ENCODE measurements around the gene FAM107B.

GRCh38 chr10:14681305-14681704, 93.4 kb downstream of the FAM107B start:
- TF ChIP-seq POLR2A (IDR thresholded peaks at IDR 0.05) (no peak), CTCF (IDR thresholded peaks at IDR 0.05) (no peak)

Data from uterus (tissue), 2 donors.